T-helper 17 cell (primary cell): ENCODE results near the gene NPDC1. TPM values are rescaled to one million over a fixed set of nuclear protein-coding genes. Genes with fewer than 3 reads are reported as not detected.
A peak's percentile ranks its signal among the peaks of the same experiment; 100 is the strongest.
"Not testable (repeated sequence)": the region's sequence is repeated elsewhere in the genome, so short reads cannot be mapped to it uniquely, and the experiment has no call there.

ENCODE experiments used
- ATAC-seq: fragments of 150-1000 bp; cut with Tn5 transposase; 2 replicates; pipeline ENCODE4 v1.10.0; 2021; ENCODE audit warnings: mild to moderate bottlenecking, moderate library complexity
- DNase-seq, 3 donors: peaks; one replicate each; pipeline versions ENCODE4 v3.0.0 to v3.0.0-alpha.2; 2020 to 2021
- H3K9me3 ChIP-seq: one replicate; pipeline ENCODE4 v1.7.0; 2013; ENCODE audit warnings: low read length, mild to moderate bottlenecking; ENCODE audit not compliant: control insufficient read depth, poor library complexity, severe bottlenecking
- H3K27ac Mint-ChIP-seq: one replicate; pipeline ENCODE4 v1.8.0; 2022; ENCODE audit warnings: mild to moderate bottlenecking, moderate library complexity, mixed read lengths
- H3K27me3 Mint-ChIP-seq: one replicate; pipeline ENCODE4 v1.8.0; 2022; ENCODE audit warnings: mixed read lengths
- H3K36me3 Mint-ChIP-seq: one replicate; pipeline ENCODE4 v1.8.0; 2022; ENCODE audit warnings: low read depth, mixed read lengths
- H3K4me1 Mint-ChIP-seq: one replicate; pipeline ENCODE4 v1.8.0; 2022; ENCODE audit warnings: mild to moderate bottlenecking, mixed read lengths
- H3K4me3 Mint-ChIP-seq: one replicate; pipeline ENCODE4 v1.8.0; 2022; ENCODE audit warnings: mild to moderate bottlenecking, moderate library complexity, mixed read lengths
- total RNA-seq, 4 donors: library from RNA in 2 of 4; stranded (reverse) in 2 of 4; gene quantifications; one replicate each; pipeline ENCODE4 v1.2.3 and lab custom pipeline; 2022 to 2026

The NPDC1 gene
- total RNA-seq, 2 donors from 2014 or later = 139 to 202 TPM

DNA sequence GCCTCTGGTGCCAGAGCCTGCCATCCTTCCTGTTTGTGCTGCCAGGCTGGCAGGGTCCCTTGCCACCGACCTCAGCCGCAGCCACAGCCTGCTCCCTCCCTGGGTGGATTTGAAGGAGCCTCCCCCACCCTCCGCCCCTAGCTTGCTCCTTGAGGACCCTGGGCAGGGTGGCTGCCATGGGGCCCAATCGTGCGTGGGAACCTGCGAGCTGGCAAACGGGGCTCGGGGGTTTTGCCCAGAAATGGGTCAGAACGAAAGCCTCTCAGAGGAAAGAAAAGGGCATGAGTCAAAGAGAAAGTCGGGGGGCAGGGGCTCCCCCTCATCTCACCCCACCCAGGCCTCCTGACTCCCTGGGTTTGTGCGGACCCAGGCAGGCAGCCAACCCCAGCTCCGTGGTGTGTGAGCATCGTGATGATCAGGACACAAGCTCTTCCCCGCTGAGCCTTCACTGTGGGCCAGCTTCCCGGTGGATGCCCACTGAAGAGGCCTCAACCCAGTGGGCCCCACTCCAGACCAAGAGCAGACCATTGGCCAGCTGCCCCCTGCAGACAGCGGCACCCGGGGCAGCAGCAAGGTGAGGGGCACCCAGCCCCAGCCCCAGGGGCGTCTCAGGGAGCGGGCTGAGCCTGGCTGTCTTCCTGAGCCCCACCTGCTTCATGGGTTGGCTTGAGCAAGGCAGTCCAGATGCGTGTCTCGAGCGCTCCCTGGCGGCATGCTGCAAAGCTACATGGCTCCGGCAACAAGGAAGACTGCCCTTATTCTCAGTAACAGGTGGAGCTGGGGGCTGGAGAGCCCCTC, 11.1 kb downstream of the NPDC1 start:
- ATAC-seq = peak; percentile 79
- DNase-seq = peak; percentile 79 to 86 (median 80)
- H3K27ac Mint-ChIP-seq = peak overlapping the region; percentile 85

DNA sequence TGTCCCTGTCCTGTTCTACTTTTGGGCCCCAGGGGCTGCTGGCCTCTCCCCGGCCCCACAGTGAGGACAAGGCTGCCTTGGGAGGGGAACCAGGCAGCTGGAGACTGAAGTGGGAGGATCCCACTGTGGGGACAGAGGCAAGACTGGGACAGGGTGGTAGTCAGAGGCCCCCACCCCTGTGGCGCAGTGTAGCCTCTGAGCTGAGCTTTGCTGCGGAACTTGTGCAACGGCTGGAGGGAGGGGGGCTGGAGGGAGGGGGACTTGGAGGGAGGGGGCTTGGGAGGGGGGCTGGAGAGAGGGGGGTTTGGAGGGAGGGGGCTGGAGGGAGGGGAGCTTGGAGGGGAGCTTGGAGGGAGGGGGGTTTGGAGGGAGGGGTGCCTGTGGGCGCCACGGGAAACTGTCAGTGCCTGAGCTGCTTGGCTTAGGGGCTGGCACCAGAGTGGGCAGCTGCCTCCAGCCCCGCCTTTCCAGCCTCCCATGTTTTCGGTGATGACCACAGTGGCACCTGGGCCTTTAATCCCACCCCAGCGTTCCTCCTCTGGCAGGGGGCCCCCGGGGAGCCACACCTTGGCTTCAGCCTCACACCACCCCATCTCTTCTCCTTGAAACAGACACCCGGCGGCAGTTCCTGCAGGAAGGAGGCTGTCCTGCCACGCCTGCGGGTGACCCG, 11.8 kb downstream of the NPDC1 start:
- peaks cover 34% of the 10 kb centered on the region for H3K4me1 Mint-ChIP-seq
- ATAC-seq = no peak
- peak overlapping the region; percentile 87 for H3K4me3 Mint-ChIP-seq
- no peak for DNase-seq
- no peaks in the 10 kb centered on the region for H3K9me3 ChIP-seq
- peak overlapping the region; percentile 85 for H3K27ac Mint-ChIP-seq
- H3K36me3 Mint-ChIP-seq = no peaks in the 10 kb centered on the region
- H3K27me3 Mint-ChIP-seq = no peaks in the 10 kb centered on the region

More for the DNA sequence above, 11.1 kb downstream of the NPDC1 start:
- Mint-ChIP-seq H3K4me1 (peaks cover 28% of the 10 kb centered on the region), H3K4me3 (peak overlapping the region; percentile 87), H3K27me3 (no peaks in the 10 kb centered on the region), H3K36me3 (no peaks in the 10 kb centered on the region)
- H3K9me3 ChIP-seq = no peaks in the 10 kb centered on the region

- not testable (repeated sequence) for ATAC-seq, H3K36me3 Mint-ChIP-seq, DNase-seq, H3K27me3 Mint-ChIP-seq, H3K9me3 ChIP-seq
- Mint-ChIP-seq H3K4me1 (peaks cover 35% of the 10 kb centered on the region), H3K27ac (peak overlapping the region; percentile 62), H3K4me3 (peak overlapping the region; percentile 79)
These were observed 12.5 kb downstream of the NPDC1 start for GRCh38 chr9:137033481-137033880.

GRCh38 chr9:137032858-137033257, 13.1 kb downstream of the NPDC1 start:
- no peaks in the 10 kb centered on the region for H3K9me3 ChIP-seq
- H3K27me3 Mint-ChIP-seq = no peaks in the 10 kb centered on the region
- DNase-seq = peak in 2 of 3 donors; percentile 38 to 41
- H3K4me1 Mint-ChIP-seq = peaks cover 35% of the 10 kb centered on the region
- H3K27ac Mint-ChIP-seq = peak overlapping the region; percentile 62
- peak; percentile 35 for ATAC-seq
- no peaks in the 10 kb centered on the region for H3K36me3 Mint-ChIP-seq
- peak overlapping the region; percentile 79 for H3K4me3 Mint-ChIP-seq

DNA sequence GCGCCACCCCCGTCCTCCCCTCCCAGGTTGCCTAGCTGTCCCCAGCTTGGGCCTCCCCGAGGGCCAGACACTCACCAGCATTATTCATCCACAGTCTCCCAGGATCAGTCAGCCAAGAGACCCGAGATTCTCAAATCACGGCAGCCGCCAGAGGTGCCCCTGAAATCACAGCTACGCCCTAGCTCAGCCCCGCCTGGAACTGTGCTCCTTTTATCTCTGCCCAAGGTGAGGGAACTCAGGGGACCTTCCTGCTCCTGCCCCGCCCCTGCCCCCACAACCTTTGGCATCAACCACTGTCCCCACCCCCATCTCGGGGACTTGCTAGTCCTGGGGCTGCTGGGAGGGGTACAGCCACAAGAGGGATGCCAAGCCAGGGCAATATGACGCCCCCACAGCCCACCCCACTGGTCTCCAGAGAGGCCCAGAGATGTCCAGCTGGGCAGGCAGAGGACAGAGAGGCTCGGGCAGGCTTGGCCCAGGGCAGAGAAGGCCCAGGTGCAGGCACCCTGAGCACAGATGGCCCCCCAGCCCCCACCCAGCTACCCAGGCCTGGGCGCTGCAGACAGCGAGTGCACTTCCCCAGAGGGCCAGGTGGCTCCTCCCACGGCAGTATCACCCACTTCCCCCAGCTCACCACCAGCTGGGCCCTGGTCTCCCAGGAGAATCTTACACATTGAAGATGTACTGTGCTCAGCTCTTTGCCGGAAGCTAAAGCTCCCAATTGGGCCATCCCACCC, 13.9 kb downstream of the NPDC1 start, which contains the start of gene FUT7:
Gene FUT7 (minus strand): TSS at position 185 of the 737 bp plus-strand sequence. CDS start 97 bp downstream, at position 88.
- DNase-seq (peak in 1 of 3 donors; percentile 35), ATAC-seq (peak; percentile 14)
- Mint-ChIP-seq H3K27ac (peak within 1 kb of the TSS; percentile 87), H3K4me3 (peak within 1 kb of the TSS; percentile 94), H3K36me3 (no peaks in the 10 kb centered on the region), H3K27me3 (no peaks in the 10 kb centered on the region), H3K4me1 (peaks cover 38% of the 10 kb centered on the region)
- no peaks in the 10 kb centered on the region for H3K9me3 ChIP-seq

DNA sequence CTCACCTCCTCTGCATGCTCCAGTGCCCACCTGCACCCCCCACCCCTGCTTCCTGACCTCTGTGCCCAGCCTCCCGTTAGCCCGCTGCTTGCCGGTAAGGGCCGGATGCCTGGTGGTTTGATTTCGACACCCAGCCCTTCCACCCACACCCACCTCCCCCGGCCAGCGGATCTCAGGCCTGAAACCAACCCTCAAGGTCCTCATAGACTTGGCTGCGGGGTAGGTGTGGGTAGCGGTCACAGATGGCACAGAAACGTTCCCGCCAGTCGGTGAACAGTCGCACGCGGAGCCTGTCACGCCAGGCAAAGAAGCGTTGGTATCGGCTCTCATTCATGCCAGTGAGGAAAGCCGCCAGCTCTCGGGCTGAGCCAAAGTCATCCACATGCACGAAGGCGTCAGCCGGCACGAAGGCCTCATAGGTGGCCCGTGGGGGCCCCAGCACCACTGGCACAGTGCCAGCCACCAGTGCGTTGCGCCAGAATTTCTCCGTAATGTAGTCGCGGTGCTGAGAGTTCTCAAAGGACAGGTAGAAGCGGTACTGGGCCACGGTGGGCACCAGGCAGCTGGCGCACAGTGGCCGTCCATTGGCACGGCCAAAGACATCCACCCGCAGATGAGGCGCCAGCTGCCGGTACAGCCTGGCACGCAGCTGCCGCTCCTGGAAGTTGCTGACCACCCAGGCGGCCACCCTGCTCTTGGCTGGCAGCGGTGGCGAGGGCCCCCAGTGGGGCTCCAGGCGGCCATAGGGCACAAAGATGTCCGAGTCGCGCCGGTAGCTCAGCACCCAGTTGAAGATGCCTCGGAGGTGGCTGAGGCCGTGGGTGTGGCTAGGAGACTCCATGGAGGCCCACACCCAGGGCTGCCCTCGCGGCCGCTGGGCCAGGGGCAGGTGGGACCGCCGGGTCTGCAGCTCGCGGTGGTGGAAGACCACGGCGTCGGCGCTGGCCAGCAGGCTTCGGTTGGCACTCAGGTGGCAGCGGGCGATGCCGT, 15.1 kb downstream of the NPDC1 start:
- ATAC-seq (no peak), DNase-seq (no peak)
- H3K36me3 Mint-ChIP-seq = no peaks in the 10 kb centered on the region
- no peaks in the 10 kb centered on the region for H3K27me3 Mint-ChIP-seq
- H3K27ac Mint-ChIP-seq = peak overlapping the region; percentile 87
- H3K9me3 ChIP-seq = no peaks in the 10 kb centered on the region
- peak overlapping the region; percentile 94 for H3K4me3 Mint-ChIP-seq
- peaks cover 43% of the 10 kb centered on the region for H3K4me1 Mint-ChIP-seq

DNA sequence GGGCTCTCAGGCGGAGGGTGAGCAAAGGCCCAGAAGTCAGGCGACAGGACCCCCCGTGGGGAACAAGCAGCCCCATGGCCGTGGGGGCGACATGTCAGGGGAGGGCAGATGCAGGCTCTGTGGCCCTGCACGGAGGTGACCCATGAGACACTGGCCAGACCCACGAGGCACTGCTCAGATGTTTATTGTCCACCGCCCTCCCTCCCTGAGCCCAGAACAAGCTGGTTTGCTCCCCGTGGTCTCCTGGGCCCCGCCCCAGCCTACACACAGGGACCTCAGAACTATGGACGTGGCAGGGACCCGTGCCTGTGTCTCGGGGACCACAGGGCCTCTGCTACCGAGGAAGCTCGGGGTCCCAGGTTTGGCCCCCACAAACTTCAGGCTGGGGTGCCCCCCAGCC, 16.0 kb downstream of the NPDC1 start:
- no peak for DNase-seq
- Mint-ChIP-seq H3K4me1 (peaks cover 38% of the 10 kb centered on the region), H3K36me3 (no peaks in the 10 kb centered on the region), H3K4me3 (peak overlapping the region; percentile 94), H3K27me3 (no peaks in the 10 kb centered on the region), H3K27ac (peak overlapping the region; percentile 87)
- no peaks in the 10 kb centered on the region for H3K9me3 ChIP-seq
- ATAC-seq = no peak

GRCh38 chr9:137029058-137029936, 16.7 kb downstream of the NPDC1 start:
- Mint-ChIP-seq H3K36me3 (no peaks in the 10 kb centered on the region), H3K4me1 (peaks cover 31% of the 10 kb centered on the region), H3K27me3 (no peaks in the 10 kb centered on the region), H3K27ac (peak overlapping the region; percentile 87), H3K4me3 (peak overlapping the region; percentile 94)
- H3K9me3 ChIP-seq = no peaks in the 10 kb centered on the region
- peak; percentile 45 for ATAC-seq
- peak; percentile 59 to 72 (median 61) for DNase-seq

DNA sequence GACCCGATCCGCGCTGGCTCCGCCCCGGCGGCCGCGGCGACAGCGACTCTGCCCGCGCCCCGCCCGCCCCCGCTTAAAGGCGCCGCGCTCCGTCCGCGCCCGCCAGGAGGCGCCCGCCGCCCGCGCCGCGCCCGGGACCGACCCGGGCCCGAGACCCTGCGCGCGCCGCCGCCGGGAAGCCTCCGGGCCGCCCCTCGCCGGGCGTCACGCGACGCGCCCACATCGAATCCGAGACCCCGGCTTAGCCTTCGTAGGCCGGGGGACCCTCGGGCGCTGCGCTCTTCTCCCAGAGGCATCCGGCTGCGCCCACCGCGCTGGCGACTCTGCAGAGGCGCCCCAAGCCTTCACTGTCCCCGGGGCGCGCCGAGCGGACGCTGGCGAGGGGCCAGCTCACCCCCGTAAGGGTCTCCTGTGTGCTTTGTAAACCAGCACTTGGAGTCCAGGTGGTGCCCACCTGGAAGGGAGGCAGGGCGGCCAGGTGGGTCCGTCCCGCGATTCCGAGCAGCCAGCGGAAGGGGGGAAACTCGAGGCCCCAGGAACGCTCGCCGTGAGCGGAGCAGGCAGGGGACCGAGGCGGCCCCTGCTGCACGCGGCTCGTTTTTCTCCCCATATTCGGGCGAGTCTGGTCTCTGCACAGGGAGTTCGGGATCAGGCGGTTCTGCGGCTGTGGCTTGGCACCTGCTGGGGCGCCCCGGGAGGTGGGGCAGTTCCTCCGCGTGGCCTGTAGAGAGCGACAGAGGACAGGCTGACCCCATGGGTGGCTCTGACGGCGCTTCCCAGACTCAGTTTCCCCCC, 17.5 kb downstream of the NPDC1 start:
- H3K36me3 Mint-ChIP-seq = no peaks in the 10 kb centered on the region
- DNase-seq = peak; percentile 64 to 84 (median 75)
- H3K9me3 ChIP-seq = no peaks in the 10 kb centered on the region
- no peaks in the 10 kb centered on the region for H3K27me3 Mint-ChIP-seq
- H3K4me3 Mint-ChIP-seq = peak overlapping the region; percentile 94
- peak overlapping the region; percentile 87 for H3K27ac Mint-ChIP-seq
- H3K4me1 Mint-ChIP-seq = peaks cover 31% of the 10 kb centered on the region
- peak; percentile 69 for ATAC-seq

DNA sequence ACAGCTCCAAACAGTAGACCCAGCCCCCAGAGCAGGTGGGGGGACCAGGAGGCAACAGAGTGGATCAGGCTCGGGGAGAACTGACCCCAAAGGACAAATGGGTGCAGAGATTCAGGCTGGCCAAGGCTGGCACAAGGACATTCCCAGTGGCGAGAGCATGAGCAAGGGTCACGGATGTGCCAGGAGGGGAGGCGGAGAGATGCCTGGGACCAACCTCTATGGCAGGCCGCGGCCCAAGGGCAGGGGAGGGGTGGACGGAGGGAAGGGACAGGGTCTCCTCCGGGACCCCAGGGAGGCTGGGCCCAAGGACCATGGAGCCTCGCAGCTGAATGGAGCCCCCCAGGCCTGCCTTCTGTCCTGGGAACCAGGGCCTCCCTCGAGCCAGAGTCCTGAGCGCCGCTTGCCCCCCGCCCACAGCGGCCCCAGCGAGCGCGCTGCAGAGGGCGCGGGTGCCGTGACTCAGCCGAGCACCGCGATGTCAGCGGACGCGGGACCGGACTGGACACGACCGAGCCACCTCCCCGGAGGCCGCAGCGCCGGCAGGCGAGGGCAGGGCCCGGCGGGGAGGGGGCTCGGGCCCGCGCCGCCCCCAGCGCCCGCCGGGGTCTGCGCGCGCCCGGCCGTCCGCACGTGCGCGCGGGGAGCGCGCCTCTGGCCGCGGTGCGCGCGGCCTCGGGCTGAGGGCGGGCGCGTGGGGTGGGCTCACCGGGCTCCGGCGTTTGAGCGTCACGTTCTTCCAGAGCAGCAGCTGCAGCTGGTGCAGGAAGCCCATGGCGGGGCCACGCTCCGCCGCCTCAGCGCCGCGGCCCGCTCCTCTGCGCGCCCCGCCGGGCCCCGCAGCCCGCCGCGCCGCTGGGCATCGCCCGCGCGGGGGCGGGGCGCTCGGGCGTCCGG, 18.4 kb downstream of the NPDC1 start, which contains the start of gene ABCA2:
Gene ABCA2 (minus strand): TSS at position 869 of the 894 bp plus-strand sequence. CDS start 97 bp downstream, at position 772.
- peak within 1 kb of the TSS; percentile 94 for H3K4me3 Mint-ChIP-seq
- H3K36me3 Mint-ChIP-seq = no peaks in the 10 kb centered on the region
- no peaks in the 10 kb centered on the region for H3K9me3 ChIP-seq
- peak within 1 kb of the TSS; percentile 87 for H3K27ac Mint-ChIP-seq
- H3K27me3 Mint-ChIP-seq = no peaks in the 10 kb centered on the region
- ATAC-seq (no peak), DNase-seq (no peak)
- H3K4me1 Mint-ChIP-seq = peaks cover 28% of the 10 kb centered on the region
